ENCODE results near the gene NCBP2L.

NCBP2L gene

GRCh38 chrX:107818900-107819521 lies 41.5 kb downstream of the NCBP2L start:
- DNase-seq, result no peak

- DNase-seq, result no peak
Observed at GRCh38 chrX:107823042-107823441, 45.5 kb downstream of the NCBP2L start.

- DNase-seq, result no peak
Observed at GRCh38 chrX:107823456-107823855, 45.9 kb downstream of the NCBP2L start.

- DNase-seq, result no peak
Observed at GRCh38 chrX:107825698-107826237, 48.2 kb downstream of the NCBP2L start, which contains the start of gene MID2. Gene MID2, plus strand, starts transcription at chrX:107825866. Its CDS starts 561 bp downstream, at chrX:107826427.

GRCh38 chrX:107826238-107827029 lies 48.9 kb downstream of the NCBP2L start:
- no peak for DNase-seq

- DNase-seq, result peak in 1 of 2 experiments; percentile 1
Observed at GRCh38 chrX:107827030-107827831, 49.7 kb downstream of the NCBP2L start.

- no peak for DNase-seq
Observed at GRCh38 chrX:107827852-107828251, 50.3 kb downstream of the NCBP2L start.

GRCh38 chrX:107829878-107830277 lies 52.3 kb downstream of the NCBP2L start:
- DNase-seq, result no peak

GRCh38 chrX:107831071-107831730 lies 53.7 kb downstream of the NCBP2L start:
- DNase-seq, result no peak

GRCh38 chrX:107834275-107835201 lies 57.0 kb downstream of the NCBP2L start:
- DNase-seq, result no peak

GRCh38 chrX:107836958-107837357 lies 59.4 kb downstream of the NCBP2L start:
- DNase-seq, result no peak

- DNase-seq, result no peak
Observed at GRCh38 chrX:107840971-107841370, 63.4 kb downstream of the NCBP2L start.

- no peak for DNase-seq
Observed at GRCh38 chrX:107842715-107843400, 65.3 kb downstream of the NCBP2L start.
